Suprapubic skin (tissue), 4 donors: ENCODE measurements around the gene EXD3. TPM values are rescaled to one million over a fixed set of nuclear protein-coding genes. Genes with fewer than 3 reads are reported as not detected.
A peak's percentile ranks its signal among the peaks of the same experiment; 100 is the strongest.

Source experiments
- DNase-seq, 2 donors: peaks; one replicate each; pipeline ENCODE4 v3.0.0-alpha.2; 2019; ENCODE audit warnings: low spot score in 2 of 2
- H3K27ac ChIP-seq: fragments of 200-600 bp; sonication (generic); one replicate; pipeline ENCODE4 v1.5.1; 2019
- H3K27me3 ChIP-seq: fragments of 200-600 bp; sonication (generic); one replicate; pipeline ENCODE4 v1.5.1; 2019
- H3K36me3 ChIP-seq: fragments of 200-600 bp; sonication (generic); one replicate; pipeline ENCODE4 v1.5.1; 2019
- H3K4me1 ChIP-seq: fragments of 200-600 bp; sonication (generic); one replicate; pipeline ENCODE4 v1.5.1; 2019
- H3K4me3 ChIP-seq: fragments of 200-600 bp; sonication (generic); one replicate; pipeline ENCODE4 v1.5.1; 2019; ENCODE audit warnings: mild to moderate bottlenecking
- H3K9me3 ChIP-seq: fragments of 200-600 bp; sonication (generic); one replicate; pipeline ENCODE4 v1.5.1; 2019
- EP300 ChIP-seq: sonication (generic); formaldehyde crosslinking; IDR thresholded peaks from one replicate; pipeline ENCODE4 v1.6.1; 2017; ENCODE audit warnings: antibody characterized with exemption
- POLR2A ChIP-seq, 2 donors: fragments of 450-650 bp; IDR thresholded peaks; one replicate each; pipeline ENCODE4 v1.6.1; 2017; ENCODE audit warnings: antibody characterized with exemption in 2 of 2, mild to moderate bottlenecking in 2 of 2, moderate library complexity in 2 of 2
- POLR2AphosphoS5 ChIP-seq, 3 donors: sonication (generic); formaldehyde crosslinking; IDR thresholded peaks; one replicate each; pipeline ENCODE4 v1.6.1; 2017; ENCODE audit warnings: antibody characterized with exemption in 3 of 3
- WGBS: methylation state at CpG from one replicate; pipeline ENCODE4 v1.1.5; 2018; 5-methylcytosine and 5-hydroxymethylcytosine counted together
- total RNA-seq, 4 donors: library from RNA; depleted of rRNA; stranded (reverse); fragments of >200 nt; gene quantifications; one replicate each; pipeline ENCODE4 v1.1.0, GENCODE V29; 2016
- TF ChIP-seq, protein P1 (sequence below), 2 donors: fragments of 200-600 bp in 1 of 2; fragments of 450-650 bp in 1 of 2; sonication (generic) in 1 of 2; IDR thresholded peaks; one replicate each; pipeline ENCODE4 v1.5.1; 2016 to 2019; ENCODE audit warnings: antibody characterized with exemption in 2 of 2, mild to moderate bottlenecking in 1 of 2, moderate library complexity in 1 of 2

The EXD3 gene
- total RNA-seq, 4 donors from 2014 or later: 7.3 to 54.0 (median 16.4) TPM

DNA sequence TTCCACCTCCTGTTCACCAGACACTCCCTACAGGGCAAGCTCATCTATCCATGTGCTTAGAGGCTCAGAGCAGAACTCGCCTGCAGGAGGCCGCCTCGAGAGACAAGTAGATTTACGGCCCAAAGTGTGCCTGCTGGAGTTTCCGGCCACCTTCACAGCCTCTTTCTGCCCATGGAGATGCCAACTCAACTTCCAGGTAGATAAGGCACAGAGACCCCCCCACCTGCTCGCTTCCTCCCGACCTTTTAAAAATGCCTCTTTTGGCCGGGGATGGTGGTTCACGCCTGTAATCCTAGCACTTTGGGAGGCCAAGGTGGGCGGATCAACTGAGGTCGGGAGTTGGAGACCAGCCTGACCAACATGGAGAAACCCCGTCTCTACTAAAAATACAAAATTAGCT lies 46.6 kb downstream of the EXD3 start:
- peaks cover 21% of the 10 kb centered on the region for H3K36me3 ChIP-seq
- TF ChIP-seq, protein P1, sequence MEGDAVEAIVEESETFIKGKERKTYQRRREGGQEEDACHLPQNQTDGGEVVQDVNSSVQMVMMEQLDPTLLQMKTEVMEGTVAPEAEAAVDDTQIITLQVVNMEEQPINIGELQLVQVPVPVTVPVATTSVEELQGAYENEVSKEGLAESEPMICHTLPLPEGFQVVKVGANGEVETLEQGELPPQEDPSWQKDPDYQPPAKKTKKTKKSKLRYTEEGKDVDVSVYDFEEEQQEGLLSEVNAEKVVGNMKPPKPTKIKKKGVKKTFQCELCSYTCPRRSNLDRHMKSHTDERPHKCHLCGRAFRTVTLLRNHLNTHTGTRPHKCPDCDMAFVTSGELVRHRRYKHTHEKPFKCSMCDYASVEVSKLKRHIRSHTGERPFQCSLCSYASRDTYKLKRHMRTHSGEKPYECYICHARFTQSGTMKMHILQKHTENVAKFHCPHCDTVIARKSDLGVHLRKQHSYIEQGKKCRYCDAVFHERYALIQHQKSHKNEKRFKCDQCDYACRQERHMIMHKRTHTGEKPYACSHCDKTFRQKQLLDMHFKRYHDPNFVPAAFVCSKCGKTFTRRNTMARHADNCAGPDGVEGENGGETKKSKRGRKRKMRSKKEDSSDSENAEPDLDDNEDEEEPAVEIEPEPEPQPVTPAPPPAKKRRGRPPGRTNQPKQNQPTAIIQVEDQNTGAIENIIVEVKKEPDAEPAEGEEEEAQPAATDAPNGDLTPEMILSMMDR (IDR thresholded peaks at IDR 0.05): no peak
- TF ChIP-seq POLR2AphosphoS5 (IDR thresholded peaks at IDR 0.05) (no peak), EP300 (no peak), POLR2A (IDR thresholded peaks at IDR 0.05) (no peak)
- no peak overlapping the region for H3K27ac ChIP-seq
- H3K4me3 ChIP-seq: no peak overlapping the region
- 91% methylated on average over 12 of the region's 12 CpGs for WGBS
- peak in 1 of 2 donors; percentile 25 for DNase-seq
- H3K9me3 ChIP-seq: no peaks in the 10 kb centered on the region
- H3K4me1 ChIP-seq: no peaks in the 10 kb centered on the region
- no peaks in the 10 kb centered on the region for H3K27me3 ChIP-seq

- no peaks in the 10 kb centered on the region for H3K4me1 ChIP-seq
- WGBS: 96% methylated on average over 11 of the region's 11 CpGs
- no peak overlapping the region for H3K27ac ChIP-seq
- H3K4me3 ChIP-seq: no peak overlapping the region
- no peaks in the 10 kb centered on the region for H3K27me3 ChIP-seq
- DNase-seq: no peak
- no peaks in the 10 kb centered on the region for H3K9me3 ChIP-seq
- peaks cover 27% of the 10 kb centered on the region for H3K36me3 ChIP-seq
- TF ChIP-seq, protein P1 (IDR thresholded peaks at IDR 0.05): no peak
- no peak for TF ChIP-seq POLR2AphosphoS5 (IDR thresholded peaks at IDR 0.05)
- TF ChIP-seq EP300: no peak
- TF ChIP-seq POLR2A (IDR thresholded peaks at IDR 0.05): no peak
These were observed 47.5 kb downstream of the EXD3 start for GRCh38 chr9:137375321-137376058.

DNA sequence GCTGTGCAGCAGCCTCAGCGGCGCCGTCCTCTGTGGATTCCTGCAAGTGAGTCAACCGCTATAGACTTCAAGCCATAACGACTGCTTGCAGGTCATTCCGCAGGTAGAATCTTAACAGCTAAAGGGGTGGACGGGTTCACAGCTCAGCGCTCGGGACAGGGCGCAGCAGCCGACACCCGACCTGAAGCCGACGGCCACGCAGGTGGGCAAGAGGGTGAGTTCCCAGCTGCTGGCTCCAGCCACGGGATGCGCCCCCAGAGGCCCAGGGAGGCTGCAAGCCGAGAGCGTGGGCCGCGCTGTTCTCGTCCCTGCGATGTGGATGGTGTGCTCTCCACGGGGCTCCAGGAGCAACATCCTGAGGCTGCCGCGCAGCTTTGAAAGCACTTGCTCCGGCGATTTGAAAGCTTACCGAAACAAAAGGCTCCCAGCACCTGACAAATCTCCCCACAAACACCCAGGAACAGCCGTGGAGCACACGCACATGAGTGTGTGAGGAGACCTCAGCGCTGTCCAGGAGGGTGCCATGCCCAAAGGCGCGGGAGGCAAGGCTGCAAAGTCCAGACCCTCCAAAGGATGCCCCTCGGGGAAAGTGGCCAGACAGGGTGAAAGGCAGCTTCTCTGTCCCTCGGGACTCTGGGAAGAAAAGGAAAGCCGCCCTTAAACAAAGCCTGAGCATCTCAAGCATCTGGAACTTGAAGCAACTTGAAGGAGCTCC lies 48.7 kb downstream of the EXD3 start:
- Histone ChIP-seq H3K27ac (no peak overlapping the region), H3K4me1 (no peaks in the 10 kb centered on the region), H3K4me3 (no peak overlapping the region), H3K27me3 (no peaks in the 10 kb centered on the region), H3K36me3 (peaks cover 27% of the 10 kb centered on the region), H3K9me3 (no peaks in the 10 kb centered on the region)
- 91% methylated on average over 28 of the region's 37 CpGs for WGBS
- TF ChIP-seq, protein P1 (IDR thresholded peaks at IDR 0.05): no peak
- no peak for TF ChIP-seq POLR2A (IDR thresholded peaks at IDR 0.05)
- TF ChIP-seq EP300: no peak
- TF ChIP-seq POLR2AphosphoS5 (IDR thresholded peaks at IDR 0.05): no peak
- peak in 1 of 2 donors; percentile 50 for DNase-seq

DNA sequence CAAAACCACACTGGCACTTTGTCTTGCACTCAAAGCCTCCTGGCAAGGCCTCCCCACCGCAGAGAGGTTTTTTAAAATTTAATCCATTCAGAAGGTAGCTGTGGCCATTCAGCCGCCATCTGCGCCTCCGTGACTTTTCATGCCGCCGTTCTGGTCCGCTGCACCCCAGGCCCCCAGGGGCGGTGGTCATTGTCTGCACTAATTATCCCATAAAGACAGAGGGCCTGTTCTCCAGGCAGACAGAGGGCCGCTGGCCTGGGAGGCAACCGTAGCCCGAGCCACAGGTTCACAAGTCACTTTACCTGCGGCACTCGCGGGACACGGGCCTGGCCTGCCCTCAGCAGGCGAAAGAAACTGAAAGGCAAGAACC lies 49.4 kb downstream of the EXD3 start:
- no peak overlapping the region for H3K27ac ChIP-seq
- no peaks in the 10 kb centered on the region for H3K9me3 ChIP-seq
- 96% methylated on average over 16 of the region's 16 CpGs for WGBS
- H3K36me3 ChIP-seq: peaks cover 27% of the 10 kb centered on the region
- no peaks in the 10 kb centered on the region for H3K4me1 ChIP-seq
- peak; percentile 50 to 77 for DNase-seq
- H3K4me3 ChIP-seq: no peak overlapping the region
- no peaks in the 10 kb centered on the region for H3K27me3 ChIP-seq
- TF ChIP-seq, protein P1 (IDR thresholded peaks at IDR 0.05): no peak
- TF ChIP-seq EP300 (no peak), POLR2A (IDR thresholded peaks at IDR 0.05) (no peak), POLR2AphosphoS5 (IDR thresholded peaks at IDR 0.05) (no peak)
